ENCODE measurements around the gene TTC23L.

DNA sequence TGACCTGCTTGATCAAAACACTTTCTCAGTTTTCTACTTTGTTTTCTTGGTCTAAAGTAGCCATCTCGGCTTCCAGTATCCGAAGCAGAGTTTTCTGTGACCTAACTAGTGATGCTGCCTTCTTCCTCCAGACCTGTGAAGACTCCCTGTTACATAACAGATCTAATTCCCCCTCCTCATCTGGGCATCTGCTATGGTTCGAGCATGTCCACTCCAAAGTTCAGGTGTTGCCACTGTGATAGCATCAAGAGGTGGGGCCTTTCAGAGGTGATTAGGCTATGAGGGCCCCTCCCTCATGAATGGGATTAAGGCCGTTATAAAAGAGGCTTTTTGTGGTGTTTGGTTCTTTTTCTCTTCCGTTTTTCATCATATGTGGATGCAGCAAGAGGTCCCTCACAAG lies 20.3 kb downstream of the TTC23L start:
- no peak for TF ChIP-seq POLR2A (IDR thresholded peaks at IDR 0.05; ENCODE audit: low read length)
- TF ChIP-seq GATA1 (IDR thresholded peaks at IDR 0.05; ENCODE audit: low read depth, low read length): no peak
